CD4-positive, alpha-beta T cell treated with Interleukin-4 for 1 hour (primary cell): Measurements from ENCODE around the gene HNF4A.

Source experiments
- DNase-seq, 2 donors: peaks; one replicate each; pipeline ENCODE4 v3.0.0-alpha.2; 2020 to 2022

HNF4A gene

GRCh38 chr20:44406572-44407137, 51.2 kb downstream of the HNF4A start:
- no peak for DNase-seq

DNA sequence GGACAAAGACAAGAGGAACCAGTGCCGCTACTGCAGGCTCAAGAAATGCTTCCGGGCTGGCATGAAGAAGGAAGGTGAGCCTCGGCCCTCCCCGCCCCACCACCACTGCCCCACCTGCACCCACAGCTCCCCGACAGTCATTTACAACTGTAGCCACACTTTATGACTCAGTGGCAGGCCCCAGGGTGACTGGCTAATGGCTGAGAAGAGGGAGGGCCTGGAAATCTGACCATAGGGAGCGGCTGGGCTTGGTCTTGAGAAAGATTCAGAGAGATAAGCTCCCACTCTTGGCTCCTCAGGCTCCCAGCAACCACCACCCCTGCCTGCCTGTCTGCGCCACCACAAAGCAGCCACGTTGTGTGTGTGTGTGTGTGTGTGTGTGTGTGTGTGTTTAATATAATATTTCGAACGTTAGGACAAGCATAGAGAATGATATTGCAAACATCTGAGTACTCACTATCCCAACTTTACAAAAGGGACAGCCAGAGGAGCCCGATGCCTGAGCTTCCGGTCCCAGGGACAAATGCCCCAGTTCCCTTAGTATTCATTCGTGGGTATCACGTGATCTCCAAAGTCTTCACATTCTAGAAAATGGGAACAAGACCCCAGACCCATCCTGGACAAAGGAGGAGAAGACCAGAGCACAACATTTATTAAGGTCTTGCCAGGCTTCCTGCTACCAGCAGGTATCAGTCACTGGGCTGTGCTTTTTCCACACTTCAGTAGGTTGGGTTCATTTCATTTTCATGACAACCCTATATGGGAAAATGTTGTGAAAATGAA, 52.1 kb downstream of the HNF4A start:
- no peak for DNase-seq

- DNase-seq, result no peak
These were observed 53.7 kb downstream of the HNF4A start for GRCh38 chr20:44409132-44409600.

GRCh38 chr20:44410583-44411019, 55.1 kb downstream of the HNF4A start:
- DNase-seq, result no peak

GRCh38 chr20:44411020-44411756, 55.7 kb downstream of the HNF4A start:
- no peak for DNase-seq

DNA sequence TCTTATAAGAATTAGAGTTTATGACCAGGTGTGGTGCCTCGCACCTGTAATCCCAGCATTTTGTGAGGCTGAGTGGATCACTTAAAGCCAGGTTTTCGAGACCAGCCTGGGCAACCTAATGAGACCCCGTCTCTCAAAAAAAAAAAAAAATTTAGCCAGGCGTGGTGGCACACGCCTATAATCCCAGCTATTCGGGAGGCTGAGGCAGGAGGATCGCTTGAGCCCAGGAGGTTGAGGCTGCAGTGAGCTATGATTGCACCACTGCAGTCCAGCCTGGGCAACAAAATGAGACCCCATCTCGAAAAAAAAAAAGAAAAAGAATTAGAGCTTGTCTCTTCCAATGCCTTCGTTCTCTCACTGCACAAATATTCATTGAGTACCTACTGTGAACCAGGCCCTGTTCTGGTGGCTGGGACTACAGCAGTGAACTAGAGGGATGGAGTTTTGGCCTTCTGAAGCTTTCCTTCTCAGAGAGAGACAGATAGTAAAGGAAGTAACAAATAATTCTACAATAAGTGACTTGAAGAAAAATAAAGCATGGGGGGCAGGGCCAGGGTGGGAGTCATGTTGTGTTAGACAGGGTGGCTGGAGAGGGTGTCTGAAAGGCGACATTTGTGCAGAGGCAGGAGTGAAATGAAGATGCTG, 56.4 kb downstream of the HNF4A start:
- no peak for DNase-seq

- DNase-seq, result no peak
These were observed 57.1 kb downstream of the HNF4A start for GRCh38 chr20:44412402-44413144.

GRCh38 chr20:44413575-44414345, 58.3 kb downstream of the HNF4A start:
- no peak for DNase-seq

GRCh38 chr20:44414346-44414714, 58.8 kb downstream of the HNF4A start:
- no peak for DNase-seq

- no peak for DNase-seq
These were observed 59.3 kb downstream of the HNF4A start for GRCh38 chr20:44414808-44415207.

GRCh38 chr20:44415833-44416715, 60.6 kb downstream of the HNF4A start:
- no peak for DNase-seq

DNA sequence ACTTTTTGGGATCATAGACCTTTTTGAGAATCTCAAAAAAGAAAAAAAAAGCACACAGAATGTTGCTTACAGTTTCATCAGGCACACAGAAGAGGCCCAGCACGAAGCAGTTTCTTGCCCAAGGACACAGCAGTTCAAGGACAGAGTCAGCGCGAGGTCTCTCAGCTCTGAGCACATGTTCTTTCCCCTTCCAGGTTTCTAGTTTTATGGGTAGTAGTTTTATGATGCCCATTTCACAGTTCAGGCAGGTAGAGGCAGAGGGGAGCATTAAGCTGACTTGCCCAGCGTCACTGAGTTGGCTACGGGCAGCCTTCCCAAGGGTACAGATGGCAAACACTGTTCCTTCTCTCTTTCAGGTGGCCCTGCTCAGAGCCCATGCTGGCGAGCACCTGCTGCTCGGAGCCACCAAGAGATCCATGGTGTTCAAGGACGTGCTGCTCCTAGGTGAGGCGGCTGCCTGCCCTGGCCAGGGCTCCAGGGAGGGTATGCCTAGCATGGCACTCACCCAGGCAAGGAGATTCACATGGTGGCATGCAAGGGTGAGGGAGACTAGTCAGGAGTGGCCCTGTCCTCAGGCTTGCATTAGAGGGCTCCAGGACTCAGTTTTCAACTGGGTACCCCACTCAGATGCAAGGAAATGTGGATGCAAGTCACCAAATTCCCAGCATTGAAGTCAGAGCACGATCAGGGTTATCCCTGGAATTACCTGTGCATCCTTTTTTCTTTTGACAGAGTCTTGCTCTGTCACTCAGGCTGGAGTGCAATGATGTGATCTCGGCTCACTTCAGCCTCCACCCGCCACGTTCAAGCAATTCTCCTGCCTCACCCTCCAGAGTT, 62.8 kb downstream of the HNF4A start:
- DNase-seq, result no peak

DNA sequence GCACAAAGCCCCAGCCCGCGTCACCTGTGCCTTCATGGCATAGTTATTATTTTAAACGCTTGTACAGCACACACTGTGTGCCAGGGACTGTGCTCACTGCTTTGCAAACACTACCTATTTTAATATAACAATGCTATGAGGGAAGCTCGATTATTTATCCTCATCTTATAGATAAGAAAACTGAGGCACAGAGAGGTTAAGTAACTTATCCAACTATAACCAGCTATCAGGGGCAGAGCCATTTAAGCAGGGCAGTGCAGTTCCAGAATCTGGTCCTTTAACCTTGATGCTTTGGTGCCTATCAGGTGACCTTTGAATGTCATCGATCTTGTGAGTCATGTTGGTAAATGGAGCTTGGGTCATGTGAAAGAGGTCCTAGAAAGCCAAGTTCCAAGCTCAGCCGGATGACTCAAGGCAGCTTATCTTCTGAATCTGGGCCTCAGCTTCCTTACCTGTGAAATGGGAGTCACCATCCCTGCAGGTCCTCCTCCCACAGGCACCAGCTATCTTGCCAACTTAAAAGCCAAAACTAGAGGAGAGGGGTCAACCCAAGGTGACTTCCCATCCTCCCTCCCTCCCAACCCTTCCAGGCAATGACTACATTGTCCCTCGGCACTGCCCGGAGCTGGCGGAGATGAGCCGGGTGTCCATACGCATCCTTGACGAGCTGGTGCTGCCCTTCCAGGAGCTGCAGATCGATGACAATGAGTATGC, 63.8 kb downstream of the HNF4A start:
- DNase-seq, result no peak

- DNase-seq, result no peak
These were observed 65.0 kb downstream of the HNF4A start for GRCh38 chr20:44420497-44420896.

DNA sequence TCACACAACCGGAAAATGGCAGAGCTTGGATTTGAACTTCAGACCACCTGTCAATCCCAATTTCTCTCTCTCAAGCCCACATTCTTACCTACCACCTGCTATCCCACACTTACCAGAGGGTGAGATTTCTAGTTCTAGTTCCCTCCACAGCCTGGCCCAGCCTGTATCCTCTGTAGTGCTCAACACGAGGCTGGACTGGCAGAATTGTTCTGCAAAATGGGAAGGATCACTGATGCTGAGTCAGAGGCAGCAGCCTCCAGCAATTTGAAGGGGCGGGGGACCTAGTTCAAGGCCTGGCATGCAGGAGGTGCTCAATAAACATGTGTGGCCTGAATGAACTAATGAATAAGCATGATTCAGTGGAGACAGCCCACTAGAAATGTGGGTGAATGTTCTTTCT, 66.6 kb downstream of the HNF4A start:
- DNase-seq, result no peak

GRCh38 chr20:44423480-44423879, 68.0 kb downstream of the HNF4A start:
- DNase-seq, result no peak

DNA sequence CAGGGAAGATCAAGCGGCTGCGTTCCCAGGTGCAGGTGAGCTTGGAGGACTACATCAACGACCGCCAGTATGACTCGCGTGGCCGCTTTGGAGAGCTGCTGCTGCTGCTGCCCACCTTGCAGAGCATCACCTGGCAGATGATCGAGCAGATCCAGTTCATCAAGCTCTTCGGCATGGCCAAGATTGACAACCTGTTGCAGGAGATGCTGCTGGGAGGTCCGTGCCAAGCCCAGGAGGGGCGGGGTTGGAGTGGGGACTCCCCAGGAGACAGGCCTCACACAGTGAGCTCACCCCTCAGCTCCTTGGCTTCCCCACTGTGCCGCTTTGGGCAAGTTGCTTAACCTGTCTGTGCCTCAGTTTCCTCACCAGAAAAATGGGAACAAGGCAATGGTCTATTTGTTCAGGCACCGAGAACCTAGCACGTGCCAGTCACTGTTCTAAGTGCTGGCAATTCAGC, 68.6 kb downstream of the HNF4A start:
- DNase-seq, result no peak

GRCh38 chr20:44425923-44426322, 70.4 kb downstream of the HNF4A start:
- DNase-seq, result no peak
